ENCODE data around the gene ACTMAP.

Gene ACTMAP

DNA sequence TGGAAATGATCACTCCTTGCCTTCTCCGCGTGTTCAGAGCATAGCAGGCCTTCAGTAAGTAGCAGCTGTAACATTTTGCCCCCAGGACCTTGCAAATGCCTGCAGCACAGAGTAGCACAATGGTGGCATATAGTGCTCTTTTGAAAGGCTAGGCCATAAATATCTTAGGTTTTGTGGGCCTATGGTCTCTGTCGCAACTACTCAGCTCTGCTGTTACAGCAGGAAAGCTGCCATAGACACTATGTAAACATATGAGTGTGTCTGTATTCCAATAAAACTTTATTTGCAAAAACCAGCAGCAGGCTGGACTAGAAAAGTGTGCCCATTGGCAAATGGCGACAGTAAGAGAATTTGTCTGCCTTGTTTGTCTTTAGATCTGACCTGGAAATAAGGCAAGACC is 24.0 kb downstream of the ACTMAP start:
- TF ChIP-seq, protein P1, sequence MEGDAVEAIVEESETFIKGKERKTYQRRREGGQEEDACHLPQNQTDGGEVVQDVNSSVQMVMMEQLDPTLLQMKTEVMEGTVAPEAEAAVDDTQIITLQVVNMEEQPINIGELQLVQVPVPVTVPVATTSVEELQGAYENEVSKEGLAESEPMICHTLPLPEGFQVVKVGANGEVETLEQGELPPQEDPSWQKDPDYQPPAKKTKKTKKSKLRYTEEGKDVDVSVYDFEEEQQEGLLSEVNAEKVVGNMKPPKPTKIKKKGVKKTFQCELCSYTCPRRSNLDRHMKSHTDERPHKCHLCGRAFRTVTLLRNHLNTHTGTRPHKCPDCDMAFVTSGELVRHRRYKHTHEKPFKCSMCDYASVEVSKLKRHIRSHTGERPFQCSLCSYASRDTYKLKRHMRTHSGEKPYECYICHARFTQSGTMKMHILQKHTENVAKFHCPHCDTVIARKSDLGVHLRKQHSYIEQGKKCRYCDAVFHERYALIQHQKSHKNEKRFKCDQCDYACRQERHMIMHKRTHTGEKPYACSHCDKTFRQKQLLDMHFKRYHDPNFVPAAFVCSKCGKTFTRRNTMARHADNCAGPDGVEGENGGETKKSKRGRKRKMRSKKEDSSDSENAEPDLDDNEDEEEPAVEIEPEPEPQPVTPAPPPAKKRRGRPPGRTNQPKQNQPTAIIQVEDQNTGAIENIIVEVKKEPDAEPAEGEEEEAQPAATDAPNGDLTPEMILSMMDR (IDR thresholded peaks at IDR 0.05; ENCODE audit: control insufficient read depth, extremely low read depth, insufficient read depth): no peak
- H3K4me3 ChIP-seq (ENCODE audit: low read depth, low read length): no peak overlapping the region
- peak; percentile 65 for DNase-seq (ENCODE audit: low read depth)

DNA sequence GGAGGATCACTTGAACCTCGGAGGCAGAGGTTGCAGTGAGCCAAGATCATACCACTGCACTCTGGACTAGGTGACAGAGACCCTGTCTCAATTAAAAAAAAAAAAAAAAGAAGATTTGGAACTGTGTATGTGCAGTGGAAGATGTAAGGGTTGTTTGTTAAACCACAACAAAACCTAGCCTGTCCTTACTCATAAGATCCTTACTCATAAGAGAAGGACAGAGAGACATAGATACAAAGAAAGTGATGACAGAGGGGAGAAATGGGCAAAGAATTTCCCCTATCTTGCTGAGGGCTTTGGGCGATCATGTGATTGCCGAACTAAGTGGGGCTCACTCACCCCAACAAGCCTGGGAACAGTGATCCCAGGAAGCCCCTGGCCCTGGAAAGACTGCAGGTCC is 25.4 kb downstream of the ACTMAP start:
- DNase-seq (ENCODE audit: low read depth): no peak
- no peak overlapping the region for H3K4me3 ChIP-seq (ENCODE audit: low read depth, low read length)
- TF ChIP-seq, protein P1 (IDR thresholded peaks at IDR 0.05; ENCODE audit: control insufficient read depth, extremely low read depth, insufficient read depth): no peak

DNA sequence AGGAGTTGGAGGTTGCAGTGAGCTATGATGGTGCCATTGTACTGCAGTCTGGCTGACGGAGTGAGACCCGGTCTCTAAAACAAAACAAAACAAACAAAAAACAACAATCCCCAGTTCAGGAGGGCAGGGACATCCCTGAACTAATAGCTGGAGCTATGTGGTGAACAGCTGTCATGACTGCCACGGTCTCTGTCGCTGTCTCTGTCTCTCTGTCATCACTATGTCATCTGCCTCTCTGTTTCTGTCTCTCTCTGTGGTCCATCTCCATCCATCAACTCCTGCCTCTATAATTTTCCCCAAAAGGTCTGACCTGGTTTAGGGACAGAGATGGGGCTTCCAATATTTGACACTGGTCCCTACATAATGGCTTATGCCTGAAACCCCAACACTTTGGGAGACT is 26.0 kb downstream of the ACTMAP start:
- TF ChIP-seq, protein P1 (IDR thresholded peaks at IDR 0.05; ENCODE audit: control insufficient read depth, extremely low read depth, insufficient read depth): no peak
- no peak overlapping the region for H3K4me3 ChIP-seq (ENCODE audit: low read depth, low read length)
- DNase-seq (ENCODE audit: low read depth): no peak

DNA sequence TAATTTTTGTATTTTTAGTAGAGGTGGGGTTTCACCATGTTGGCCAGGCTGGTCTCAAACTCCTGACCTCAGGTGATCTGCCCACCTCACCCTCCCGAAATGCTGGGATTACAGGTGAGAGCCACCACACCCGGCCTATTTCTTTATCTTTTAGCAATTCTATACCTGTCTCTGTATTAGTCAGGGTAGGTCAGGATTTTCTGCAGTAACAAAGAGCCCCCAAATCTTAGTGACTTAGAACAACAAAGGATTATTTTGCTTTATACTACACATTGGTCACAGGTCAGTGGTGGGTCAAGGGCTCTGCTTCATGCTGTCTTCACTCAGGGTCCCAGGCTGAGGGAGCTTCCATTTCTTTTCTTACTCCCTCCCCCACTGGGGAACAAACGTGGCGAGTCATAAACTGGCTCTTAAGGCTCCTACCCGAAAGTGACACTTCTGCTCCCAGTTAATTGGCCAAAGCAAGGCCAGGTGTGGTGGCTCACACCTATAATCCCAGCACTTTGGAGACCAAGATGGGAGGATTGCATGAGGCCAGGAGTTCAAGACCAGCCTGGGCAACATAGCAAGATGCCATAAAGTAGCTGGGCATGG is 26.5 kb downstream of the ACTMAP start:
- no peak for DNase-seq (ENCODE audit: low read depth)
- H3K4me3 ChIP-seq (ENCODE audit: low read depth, low read length): no peak overlapping the region
- TF ChIP-seq, protein P1 (IDR thresholded peaks at IDR 0.05; ENCODE audit: control insufficient read depth, extremely low read depth, insufficient read depth): no peak

DNA sequence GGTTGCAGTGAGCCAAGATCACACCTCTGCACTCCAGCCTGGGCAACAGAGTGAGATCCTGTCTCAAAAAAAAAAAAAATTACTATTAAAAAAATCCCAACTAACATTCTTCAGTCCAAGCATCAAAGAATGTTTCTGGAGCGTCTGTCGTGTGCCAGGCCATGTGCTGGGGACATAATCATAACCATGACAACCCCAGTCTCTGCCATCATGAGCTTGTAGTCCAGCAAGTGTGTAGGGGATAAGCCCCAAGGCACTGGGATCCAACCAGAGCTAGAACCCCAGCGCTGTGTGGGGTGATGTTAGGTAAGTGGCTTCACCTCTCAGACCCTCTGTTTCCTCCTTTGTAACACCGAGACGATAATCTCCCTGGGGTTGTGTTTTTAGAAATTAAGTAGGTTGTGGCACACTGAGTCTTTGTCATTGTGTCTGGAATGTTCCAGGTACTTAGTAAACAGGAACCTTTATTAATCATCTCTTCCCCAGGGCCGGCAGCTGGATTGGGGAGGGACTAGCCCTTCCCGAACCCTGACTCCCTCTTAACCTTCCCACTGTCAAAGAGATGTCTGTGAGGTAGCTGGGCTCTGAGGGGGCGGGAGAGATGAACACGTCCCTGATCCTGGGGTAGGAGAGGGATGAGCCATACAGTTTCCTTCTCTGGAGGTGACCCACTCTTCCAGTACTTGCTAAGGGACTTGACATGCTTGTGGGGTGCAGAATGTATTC is 28.2 kb downstream of the ACTMAP start:
- TF ChIP-seq, protein P1 (IDR thresholded peaks at IDR 0.05; ENCODE audit: control insufficient read depth, extremely low read depth, insufficient read depth): no peak
- H3K4me3 ChIP-seq (ENCODE audit: low read depth, low read length): no peak overlapping the region
- no peak for DNase-seq (ENCODE audit: low read depth)

DNA sequence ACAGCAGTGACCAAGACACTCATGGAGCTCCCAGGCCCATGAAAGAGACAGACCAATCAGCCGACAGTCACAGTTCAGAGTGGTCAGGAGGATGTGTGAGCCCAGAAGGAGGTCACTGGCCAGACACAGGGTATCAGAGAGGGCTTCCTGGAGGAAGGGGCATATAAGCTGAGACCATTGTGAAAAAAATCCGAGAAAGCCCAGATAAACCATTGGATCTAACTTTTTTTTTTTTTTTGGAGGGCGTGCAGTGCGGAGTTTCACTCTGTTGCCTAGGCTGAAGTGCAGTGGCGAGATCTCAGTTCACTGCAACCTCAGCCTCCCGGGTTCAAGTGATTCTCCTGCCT is 29.2 kb downstream of the ACTMAP start:
- H3K4me3 ChIP-seq (ENCODE audit: low read depth, low read length): no peak overlapping the region
- TF ChIP-seq, protein P1 (IDR thresholded peaks at IDR 0.05; ENCODE audit: control insufficient read depth, extremely low read depth, insufficient read depth): no peak
- DNase-seq (ENCODE audit: low read depth): no peak

Measured in LNCaP clone FGC (cell line).